ENCODE measurements around the gene DCP1A. TPM values are rescaled to one million over a fixed set of nuclear protein-coding genes. Genes with fewer than 3 reads are reported as not detected.
"Not testable (repeated sequence)": the region's sequence is repeated elsewhere in the genome, so short reads cannot be mapped to it uniquely, and the experiment has no call there.

DCP1A gene
- total and polyA plus RNA-seq, 2 experiments from 2014 or later: 19.3 to 32.0 TPM

DNA sequence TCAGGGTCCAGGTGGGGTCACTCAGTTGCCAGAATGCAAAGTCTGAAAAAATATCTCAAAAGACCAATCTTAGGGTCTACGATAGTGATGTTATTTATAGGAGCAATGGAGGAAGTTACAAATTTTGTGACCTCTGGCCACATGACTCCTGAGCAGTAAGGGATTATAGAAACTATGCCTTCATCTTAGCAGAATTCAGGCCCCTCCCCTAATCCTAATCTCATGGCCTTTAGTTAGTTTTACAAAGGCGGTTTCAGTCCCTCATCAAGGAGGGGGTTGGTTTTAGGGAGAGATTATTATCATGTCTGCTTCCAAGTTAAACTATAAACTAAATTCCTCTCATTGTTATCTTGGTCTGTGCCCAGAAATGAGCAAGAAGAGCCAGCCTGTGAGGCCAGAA, 5.9 kb upstream of the DCP1A start (continued):
- TF ChIP-seq, protein P1, sequence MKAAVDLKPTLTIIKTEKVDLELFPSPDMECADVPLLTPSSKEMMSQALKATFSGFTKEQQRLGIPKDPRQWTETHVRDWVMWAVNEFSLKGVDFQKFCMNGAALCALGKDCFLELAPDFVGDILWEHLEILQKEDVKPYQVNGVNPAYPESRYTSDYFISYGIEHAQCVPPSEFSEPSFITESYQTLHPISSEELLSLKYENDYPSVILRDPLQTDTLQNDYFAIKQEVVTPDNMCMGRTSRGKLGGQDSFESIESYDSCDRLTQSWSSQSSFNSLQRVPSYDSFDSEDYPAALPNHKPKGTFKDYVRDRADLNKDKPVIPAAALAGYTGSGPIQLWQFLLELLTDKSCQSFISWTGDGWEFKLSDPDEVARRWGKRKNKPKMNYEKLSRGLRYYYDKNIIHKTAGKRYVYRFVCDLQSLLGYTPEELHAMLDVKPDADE (IDR thresholded peaks at IDR 0.05): no peak
- TF ChIP-seq ZNF331 (CRISPR knock-in tag; IDR thresholded peaks at IDR 0.05; ENCODE audit: low read depth) (no peak), EZH2phosphoT487 (IDR thresholded peaks at IDR 0.05; ENCODE audit: unreplicated experiment) (no peak)

DNA sequence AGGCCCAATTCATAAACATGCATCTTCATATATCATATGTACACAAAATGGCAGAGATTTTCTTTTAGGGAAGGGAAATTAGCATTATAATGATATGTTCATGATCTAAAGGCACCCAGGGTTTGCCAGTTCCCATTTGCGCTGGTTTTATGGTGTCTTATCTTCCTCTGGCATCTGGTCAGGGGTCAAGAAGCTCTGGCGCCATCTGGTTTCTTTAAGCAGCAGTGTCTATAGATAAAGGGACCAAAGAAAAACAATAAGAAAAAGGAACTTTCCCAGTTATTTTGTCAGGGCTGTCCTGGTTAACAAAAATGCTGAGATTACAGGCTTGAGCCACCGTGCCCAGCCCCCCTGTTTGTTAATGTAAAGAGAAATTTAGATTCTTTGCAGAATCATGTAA, 3.3 kb upstream of the DCP1A start:
- Histone ChIP-seq H3K79me2 (replicated peaks; ENCODE audit: insufficient read depth) (peaks cover 14% of the 10 kb centered on the region), H3K4me3 (no peak overlapping the region), H4K20me1 (replicated peaks; ENCODE audit: insufficient read depth) (0 out of 2 replicates have a peak, but pooled peaks cover 3% of the 10 kb centered on the region), H3K4me2 (no peak overlapping the region), H3K9me2 (ENCODE audit: insufficient read depth) (no peaks in the 10 kb centered on the region), H3K36me3 (ENCODE audit: insufficient read depth) (no peaks in the 10 kb centered on the region), H2AFZ (peak overlapping the region; percentile 19; the same call in 1 of the 2 replicates), H3K4me1 (ENCODE audit: insufficient read depth) (peaks cover 6% of the 10 kb centered on the region; the same call in 1 of the 2 replicates), H3K27me3 (ENCODE audit: insufficient read depth) (no peaks in the 10 kb centered on the region), H3K27ac (ENCODE audit: low read depth) (no peak overlapping the region), H3F3A (replicated peaks; ENCODE audit: low read depth) (peaks cover 3% of the 10 kb centered on the region; the same call in 1 of the 2 replicates)
- Mint-ChIP-seq H3K4me1 (peaks cover 13% of the 10 kb centered on the region), H3K9me3 (peaks cover 2% of the 10 kb centered on the region; the same call in 2 of the 3 replicates), H3K27ac (no peak overlapping the region), H3K27me3 (ENCODE audit: insufficient read depth, low read depth, poor library complexity) (peaks cover 5% of the 10 kb centered on the region), H3K36me3 (ENCODE audit: low read depth) (no peaks in the 10 kb centered on the region), H3K4me3 (no peak overlapping the region)
- TF ChIP-seq, protein P2, sequence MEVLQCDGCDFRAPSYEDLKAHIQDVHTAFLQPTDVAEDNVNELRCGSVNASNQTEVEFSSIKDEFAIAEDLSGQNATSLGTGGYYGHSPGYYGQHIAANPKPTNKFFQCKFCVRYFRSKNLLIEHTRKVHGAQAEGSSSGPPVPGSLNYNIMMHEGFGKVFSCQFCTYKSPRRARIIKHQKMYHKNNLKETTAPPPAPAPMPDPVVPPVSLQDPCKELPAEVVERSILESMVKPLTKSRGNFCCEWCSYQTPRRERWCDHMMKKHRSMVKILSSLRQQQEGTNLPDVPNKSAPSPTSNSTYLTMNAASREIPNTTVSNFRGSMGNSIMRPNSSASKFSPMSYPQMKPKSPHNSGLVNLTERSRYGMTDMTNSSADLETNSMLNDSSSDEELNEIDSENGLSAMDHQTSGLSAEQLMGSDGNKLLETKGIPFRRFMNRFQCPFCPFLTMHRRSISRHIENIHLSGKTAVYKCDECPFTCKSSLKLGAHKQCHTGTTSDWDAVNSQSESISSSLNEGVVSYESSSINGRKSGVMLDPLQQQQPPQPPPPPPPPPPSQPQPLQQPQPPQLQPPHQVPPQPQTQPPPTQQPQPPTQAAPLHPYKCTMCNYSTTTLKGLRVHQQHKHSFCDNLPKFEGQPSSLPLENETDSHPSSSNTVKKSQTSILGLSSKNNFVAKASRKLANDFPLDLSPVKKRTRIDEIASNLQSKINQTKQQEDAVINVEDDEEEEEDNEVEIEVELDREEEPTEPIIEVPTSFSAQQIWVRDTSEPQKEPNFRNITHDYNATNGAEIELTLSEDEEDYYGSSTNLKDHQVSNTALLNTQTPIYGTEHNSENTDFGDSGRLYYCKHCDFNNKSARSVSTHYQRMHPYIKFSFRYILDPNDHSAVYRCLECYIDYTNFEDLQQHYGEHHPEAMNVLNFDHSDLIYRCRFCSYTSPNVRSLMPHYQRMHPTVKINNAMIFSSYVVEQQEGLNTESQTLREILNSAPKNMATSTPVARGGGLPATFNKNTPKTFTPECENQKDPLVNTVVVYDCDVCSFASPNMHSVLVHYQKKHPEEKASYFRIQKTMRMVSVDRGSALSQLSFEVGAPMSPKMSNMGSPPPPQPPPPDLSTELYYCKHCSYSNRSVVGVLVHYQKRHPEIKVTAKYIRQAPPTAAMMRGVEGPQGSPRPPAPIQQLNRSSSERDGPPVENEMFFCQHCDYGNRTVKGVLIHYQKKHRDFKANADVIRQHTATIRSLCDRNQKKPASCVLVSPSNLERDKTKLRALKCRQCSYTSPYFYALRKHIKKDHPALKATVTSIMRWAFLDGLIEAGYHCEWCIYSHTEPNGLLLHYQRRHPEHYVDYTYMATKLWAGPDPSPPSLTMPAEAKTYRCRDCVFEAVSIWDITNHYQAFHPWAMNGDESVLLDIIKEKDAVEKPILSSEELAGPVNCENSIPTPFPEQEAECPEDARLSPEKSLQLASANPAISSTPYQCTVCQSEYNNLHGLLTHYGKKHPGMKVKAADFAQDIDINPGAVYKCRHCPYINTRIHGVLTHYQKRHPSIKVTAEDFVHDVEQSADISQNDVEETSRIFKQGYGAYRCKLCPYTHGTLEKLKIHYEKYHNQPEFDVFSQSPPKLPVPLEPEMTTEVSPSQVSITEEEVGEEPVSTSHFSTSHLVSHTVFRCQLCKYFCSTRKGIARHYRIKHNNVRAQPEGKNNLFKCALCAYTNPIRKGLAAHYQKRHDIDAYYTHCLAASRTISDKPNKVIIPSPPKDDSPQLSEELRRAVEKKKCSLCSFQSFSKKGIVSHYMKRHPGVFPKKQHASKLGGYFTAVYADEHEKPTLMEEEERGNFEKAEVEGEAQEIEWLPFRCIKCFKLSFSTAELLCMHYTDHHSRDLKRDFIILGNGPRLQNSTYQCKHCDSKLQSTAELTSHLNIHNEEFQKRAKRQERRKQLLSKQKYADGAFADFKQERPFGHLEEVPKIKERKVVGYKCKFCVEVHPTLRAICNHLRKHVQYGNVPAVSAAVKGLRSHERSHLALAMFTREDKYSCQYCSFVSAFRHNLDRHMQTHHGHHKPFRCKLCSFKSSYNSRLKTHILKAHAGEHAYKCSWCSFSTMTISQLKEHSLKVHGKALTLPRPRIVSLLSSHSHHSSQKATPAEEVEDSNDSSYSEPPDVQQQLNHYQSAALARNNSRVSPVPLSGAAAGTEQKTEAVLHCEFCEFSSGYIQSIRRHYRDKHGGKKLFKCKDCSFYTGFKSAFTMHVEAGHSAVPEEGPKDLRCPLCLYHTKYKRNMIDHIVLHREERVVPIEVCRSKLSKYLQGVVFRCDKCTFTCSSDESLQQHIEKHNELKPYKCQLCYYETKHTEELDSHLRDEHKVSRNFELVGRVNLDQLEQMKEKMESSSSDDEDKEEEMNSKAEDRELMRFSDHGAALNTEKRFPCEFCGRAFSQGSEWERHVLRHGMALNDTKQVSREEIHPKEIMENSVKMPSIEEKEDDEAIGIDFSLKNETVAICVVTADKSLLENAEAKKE (CRISPR knock-in tag; IDR thresholded peaks at IDR 0.05): no peak
- TF ChIP-seq, protein P3, sequence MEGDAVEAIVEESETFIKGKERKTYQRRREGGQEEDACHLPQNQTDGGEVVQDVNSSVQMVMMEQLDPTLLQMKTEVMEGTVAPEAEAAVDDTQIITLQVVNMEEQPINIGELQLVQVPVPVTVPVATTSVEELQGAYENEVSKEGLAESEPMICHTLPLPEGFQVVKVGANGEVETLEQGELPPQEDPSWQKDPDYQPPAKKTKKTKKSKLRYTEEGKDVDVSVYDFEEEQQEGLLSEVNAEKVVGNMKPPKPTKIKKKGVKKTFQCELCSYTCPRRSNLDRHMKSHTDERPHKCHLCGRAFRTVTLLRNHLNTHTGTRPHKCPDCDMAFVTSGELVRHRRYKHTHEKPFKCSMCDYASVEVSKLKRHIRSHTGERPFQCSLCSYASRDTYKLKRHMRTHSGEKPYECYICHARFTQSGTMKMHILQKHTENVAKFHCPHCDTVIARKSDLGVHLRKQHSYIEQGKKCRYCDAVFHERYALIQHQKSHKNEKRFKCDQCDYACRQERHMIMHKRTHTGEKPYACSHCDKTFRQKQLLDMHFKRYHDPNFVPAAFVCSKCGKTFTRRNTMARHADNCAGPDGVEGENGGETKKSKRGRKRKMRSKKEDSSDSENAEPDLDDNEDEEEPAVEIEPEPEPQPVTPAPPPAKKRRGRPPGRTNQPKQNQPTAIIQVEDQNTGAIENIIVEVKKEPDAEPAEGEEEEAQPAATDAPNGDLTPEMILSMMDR (conservative IDR thresholded peaks at IDR 0.05; ENCODE audit: low read depth in 2 of 2): peak; percentile 66 to 73
- no peak for TF ChIP-seq EZH2phosphoT487 (IDR thresholded peaks at IDR 0.05; ENCODE audit: unreplicated experiment)
- peak; percentile 83 for DNase-seq (ENCODE audit: low spot score)
- 0 out of 3 replicates have a peak, but pooled peaks have one; percentile 3 for ATAC-seq

DNA sequence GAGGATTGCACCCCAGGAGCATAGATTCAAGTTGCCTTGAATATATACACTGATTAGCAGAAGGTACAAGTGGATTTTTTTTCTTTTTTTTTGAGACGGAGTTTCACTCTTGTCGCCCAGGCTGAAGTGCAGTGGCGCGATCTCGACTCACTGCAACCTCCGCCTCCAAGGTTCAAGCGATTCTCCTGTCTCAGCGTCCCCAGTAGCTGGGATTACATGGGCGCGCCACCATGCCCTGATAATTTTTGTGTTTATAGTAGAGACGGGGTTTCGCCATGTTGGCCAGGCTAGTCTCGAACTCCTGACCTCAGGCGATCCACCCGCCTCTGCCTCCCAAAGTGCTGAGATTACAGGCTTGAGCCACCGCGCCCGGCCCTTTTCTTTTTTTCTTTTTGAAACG, 775 bp upstream of the DCP1A start:
- H3K27ac Mint-ChIP-seq: peak overlapping the region; percentile 100
- not testable (repeated sequence) for DNase-seq (ENCODE audit: low spot score); H3K4me1 ChIP-seq (ENCODE audit: insufficient read depth); H3F3A ChIP-seq (replicated peaks; ENCODE audit: low read depth); ATAC-seq; H3K9me3 Mint-ChIP-seq; H3K27me3 ChIP-seq (ENCODE audit: insufficient read depth); H3K27me3 Mint-ChIP-seq (ENCODE audit: insufficient read depth, low read depth, poor library complexity); H3K36me3 ChIP-seq (ENCODE audit: insufficient read depth); H3K36me3 Mint-ChIP-seq (ENCODE audit: low read depth); H3K9me2 ChIP-seq (ENCODE audit: insufficient read depth)
- peak overlapping the region; percentile 88 for H3K4me2 ChIP-seq
- H3K79me2 ChIP-seq (replicated peaks; ENCODE audit: insufficient read depth): peaks cover 38% of the 10 kb centered on the region
- 0 out of 2 replicates have a peak, but pooled peaks cover 11% of the 10 kb centered on the region for H4K20me1 ChIP-seq (replicated peaks; ENCODE audit: insufficient read depth)
- peaks cover 14% of the 10 kb centered on the region for H3K4me1 Mint-ChIP-seq
- H3K4me3 Mint-ChIP-seq: peak overlapping the region; percentile 100
- peak overlapping the region; percentile 99 for H2AFZ ChIP-seq
- H3K27ac ChIP-seq (ENCODE audit: low read depth): peak overlapping the region; percentile 98
- H3K4me3 ChIP-seq: peak overlapping the region; percentile 90

Data from GM23338 (cell line).